ENCODE measurements around the gene TMEM254.
"Not testable (repeated sequence)": the region's sequence is repeated elsewhere in the genome, so short reads cannot be mapped to it uniquely, and the experiment has no call there.

Gene TMEM254

GRCh38 chr10:80077869-80078447 is 507 bp upstream of the TMEM254 start:
- no peak for DNase-seq

GRCh38 chr10:80079312-80079719 is 851 bp downstream of the TMEM254 start:
- DNase-seq: no peak

- DNase-seq: no peak
Observed at GRCh38 chr10:80081026-80081425, 2.6 kb downstream of the TMEM254 start.

GRCh38 chr10:80081801-80082750 is 3.6 kb downstream of the TMEM254 start:
- no peak for DNase-seq

- DNase-seq: no peak
Observed at GRCh38 chr10:80090121-80090520, 11.7 kb downstream of the TMEM254 start.

GRCh38 chr10:80094231-80094630 is 15.8 kb downstream of the TMEM254 start:
- no peak for DNase-seq

- not testable (repeated sequence) for DNase-seq
Observed at GRCh38 chr10:80098272-80098671, 19.8 kb downstream of the TMEM254 start.

GRCh38 chr10:80099295-80099694 is 20.8 kb downstream of the TMEM254 start:
- DNase-seq: not testable (repeated sequence)

GRCh38 chr10:80100116-80100515 is 21.7 kb downstream of the TMEM254 start:
- DNase-seq: no peak

- no peak for DNase-seq
Observed at GRCh38 chr10:80100861-80101695, 22.6 kb downstream of the TMEM254 start.

GRCh38 chr10:80104066-80104926 is 25.8 kb downstream of the TMEM254 start:
- DNase-seq: no peak

GRCh38 chr10:80108576-80109239 is 30.2 kb downstream of the TMEM254 start:
- DNase-seq: no peak

GRCh38 chr10:80110986-80111385 is 32.5 kb downstream of the TMEM254 start:
- DNase-seq: no peak

- DNase-seq: no peak
Observed at GRCh38 chr10:80118669-80119068, 40.2 kb downstream of the TMEM254 start.

- DNase-seq: no peak
Observed at GRCh38 chr10:80122110-80122710, 43.7 kb downstream of the TMEM254 start.

- no peak for DNase-seq
Observed at GRCh38 chr10:80122746-80123145, 44.3 kb downstream of the TMEM254 start.

GRCh38 chr10:80126876-80127275 is 48.4 kb downstream of the TMEM254 start:
- DNase-seq: no peak

- DNase-seq: no peak
Observed at GRCh38 chr10:80131499-80131901, 53.0 kb downstream of the TMEM254 start.

- no peak for DNase-seq
Observed at GRCh38 chr10:80132299-80133139, 54.1 kb downstream of the TMEM254 start, which contains the start of gene PLAC9. Gene PLAC9 (plus strand): TSS chr10:80132730. CDS start chr10:80132763, 33 bp downstream.

GRCh38 chr10:80133206-80133605 is 54.7 kb downstream of the TMEM254 start:
- no peak for DNase-seq
